HepG2 (cell line): ENCODE measurements around the gene C11orf21.

Experiments used
- CC2D1A ChIP-seq: sonication (generic); formaldehyde crosslinking; IDR thresholded peaks from 2 replicates; pipeline ENCODE4 v1.8.1; 2023; ENCODE audit warnings: mild to moderate bottlenecking, missing genetic modification reagents
- CCAR2 ChIP-seq: fragments of 200-400 bp; formaldehyde crosslinking; optimal IDR thresholded peaks from 2 replicates; pipeline ENCODE3; 2018; ENCODE audit warnings: low read depth, mild to moderate bottlenecking, low read length, moderate library complexity
- CTCF ChIP-seq: sonication (generic); formaldehyde crosslinking; IDR thresholded peaks from 2 replicates; pipeline ENCODE4 v1.5.0; 2020; ENCODE audit warnings: mild to moderate bottlenecking, missing genetic modification reagents, moderate library complexity
- ZBTB38 ChIP-seq: sonication (generic); formaldehyde crosslinking; IDR thresholded peaks from 2 replicates; pipeline ENCODE4 v1.5.1; 2020; ENCODE audit warnings: mild to moderate bottlenecking, missing genetic modification reagents

DNA sequence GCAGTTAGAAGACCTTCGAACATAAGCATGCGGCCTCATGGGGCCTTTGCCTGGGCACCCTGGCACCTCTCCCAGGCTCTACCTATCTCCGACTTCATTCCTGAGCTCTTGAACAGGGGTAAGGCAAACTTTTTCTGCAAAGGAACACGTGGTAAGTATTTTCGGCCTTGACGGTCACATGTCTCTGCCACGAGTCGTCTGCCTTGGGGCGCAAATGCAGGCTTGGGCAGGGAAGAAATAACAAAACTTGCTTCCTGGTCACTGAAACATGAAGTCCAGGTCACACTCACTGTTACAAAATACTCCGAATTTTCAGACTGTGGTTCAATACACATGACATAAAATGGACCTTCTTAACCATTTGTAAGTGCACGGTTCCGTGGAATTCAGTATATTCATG is 27.9 kb downstream of the C11orf21 start:
- TF ChIP-seq CTCF (no peak), ZBTB38 (CRISPR knock-in tag) (no peak), CCAR2 (no peak), CC2D1A (no peak)
